ENCODE data around the gene SPPL2B. TPM values are rescaled to one million over a fixed set of nuclear protein-coding genes. Genes with fewer than 3 reads are reported as not detected.

The SPPL2B gene
- total RNA-seq, 4 donors from 2014 or later: 47.8 to 97.8 (median 67.3) TPM

- no peak overlapping the region for H3K27ac ChIP-seq
- intact Hi-C loops (cut with DNase I): loop anchor here (5.0 kb wide), 1 partner anchor 97 kb away; the partner anchor contains the start of genes PLEKHJ1 and SF3A2
- H3K4me3 ChIP-seq (replicated peaks in 1 of 3): no peak overlapping the region
- 53 to 75% methylated on average over 2 to 5 of the region's 11 CpGs for WGBS, 2 donors
- TF ChIP-seq CTCF (IDR thresholded peaks at IDR 0.05) (no peak), POLR2A (IDR thresholded peaks at IDR 0.05) (no peak)
- peaks cover 29 to 47% of the 10 kb centered on the region in 2 donors for H3K4me1 ChIP-seq
- DNase-seq: no peak
- no peaks in the 10 kb centered on the region for H3K9me3 ChIP-seq
- H3K27me3 ChIP-seq: no peaks in the 10 kb centered on the region
- no peaks in the 10 kb centered on the region for H3K36me3 ChIP-seq
Measured at GRCh38 chr19:2333807-2334211, 5.3 kb downstream of the SPPL2B start.

- no peak for DNase-seq
- 95 to 99% methylated on average over 14 to 15 of the region's 27 CpGs for WGBS, 2 donors
- Histone ChIP-seq H3K27me3 (no peaks in the 10 kb centered on the region), H3K4me3 (replicated peaks in 1 of 3) (no peak overlapping the region), H3K9me3 (no peaks in the 10 kb centered on the region), H3K4me1 (peaks cover 23 to 43% of the 10 kb centered on the region in 2 donors), H3K27ac (no peak overlapping the region), H3K36me3 (no peaks in the 10 kb centered on the region)
- TF ChIP-seq POLR2A (IDR thresholded peaks at IDR 0.05) (no peak), CTCF (IDR thresholded peaks at IDR 0.05) (no peak)
- intact Hi-C loops (cut with DNase I): loop anchor here (5.0 kb wide), 1 partner anchor 97 kb away; the partner anchor contains the start of genes PLEKHJ1 and SF3A2
Measured at GRCh38 chr19:2334426-2334825, 5.9 kb downstream of the SPPL2B start.

GRCh38 chr19:2334986-2335846, 6.7 kb downstream of the SPPL2B start:
- intact Hi-C loops (cut with DNase I): loop anchor here (5.0 kb wide), 1 partner anchor 98 kb away; the partner anchor contains the start of genes PLEKHJ1 and SF3A2
- peaks cover 19 to 35% of the 10 kb centered on the region in 2 donors for H3K4me1 ChIP-seq

GRCh38 chr19:2335848-2336247, 7.4 kb downstream of the SPPL2B start:
- H3K27me3 ChIP-seq: no peaks in the 10 kb centered on the region
- H3K27ac ChIP-seq: no peak overlapping the region
- DNase-seq: no peak
- peaks cover 0 to 6% of the 10 kb centered on the region in 2 donors for H3K36me3 ChIP-seq
- TF ChIP-seq POLR2A (IDR thresholded peaks at IDR 0.05) (no peak), CTCF (IDR thresholded peaks at IDR 0.05) (no peak)
- H3K4me3 ChIP-seq (replicated peaks in 1 of 3): no peak overlapping the region
- peaks cover 19 to 29% of the 10 kb centered on the region in 2 donors for H3K4me1 ChIP-seq
- intact Hi-C loops (cut with DNase I): no loop called here
- no peaks in the 10 kb centered on the region for H3K9me3 ChIP-seq
- WGBS, 2 donors: 78 to 95% methylated on average over 3 of the region's 3 CpGs

More at GRCh38 chr19:2334986-2335846, 6.7 kb downstream of the SPPL2B start:
- no peaks in the 10 kb centered on the region for H3K27me3 ChIP-seq
- 94 to 96% methylated on average over 26 of the region's 26 CpGs for whole genome bisulfite sequencing, 2 donors
- no peak overlapping the region for H3K4me3 ChIP-seq (replicated peaks in 1 of 3)
- H3K9me3 ChIP-seq: no peaks in the 10 kb centered on the region
- no peak for TF ChIP-seq CTCF (IDR thresholded peaks at IDR 0.05)
- TF ChIP-seq POLR2A (IDR thresholded peaks at IDR 0.05): no peak
- peaks cover 0 to 5% of the 10 kb centered on the region in 2 donors for H3K36me3 ChIP-seq
- H3K27ac ChIP-seq: no peak overlapping the region
- DNase-seq: no peak
